Measurements from ENCODE around the gene SLC6A3.
A peak's percentile ranks its signal among the peaks of the same experiment; 100 is the strongest.
"Not testable (repeated sequence)": the region's sequence is repeated elsewhere in the genome, so short reads cannot be mapped to it uniquely, and the experiment has no call there.

SLC6A3 gene

GRCh38 chr5:1385395-1386273 lies 59.6 kb downstream of the SLC6A3 start:
- DNase-seq, result peak; percentile 86

GRCh38 chr5:1384521-1384920 lies 60.7 kb downstream of the SLC6A3 start:
- no peak for DNase-seq

- DNase-seq, result no peak
These were observed 61.3 kb downstream of the SLC6A3 start for GRCh38 chr5:1383886-1384401.

- DNase-seq, result no peak
These were observed 61.9 kb downstream of the SLC6A3 start for GRCh38 chr5:1383344-1383743.

GRCh38 chr5:1382248-1382700 lies 63.0 kb downstream of the SLC6A3 start:
- DNase-seq, result no peak

GRCh38 chr5:1381370-1382247 lies 63.6 kb downstream of the SLC6A3 start:
- DNase-seq, result no peak

GRCh38 chr5:1380910-1381309 lies 64.3 kb downstream of the SLC6A3 start:
- no peak for DNase-seq

GRCh38 chr5:1380011-1380817 lies 65.0 kb downstream of the SLC6A3 start:
- peak; percentile 55 to 64 for DNase-seq

GRCh38 chr5:1378866-1379659 lies 66.2 kb downstream of the SLC6A3 start:
- DNase-seq, result no peak

- DNase-seq, result no peak
These were observed 67.1 kb downstream of the SLC6A3 start for GRCh38 chr5:1378096-1378495.

- DNase-seq, result no peak
These were observed 68.3 kb downstream of the SLC6A3 start for GRCh38 chr5:1376981-1377380.

GRCh38 chr5:1375871-1376810 lies 69.1 kb downstream of the SLC6A3 start:
- DNase-seq, result no peak

GRCh38 chr5:1374679-1375055 lies 70.6 kb downstream of the SLC6A3 start:
- DNase-seq, result no peak

GRCh38 chr5:1374030-1374678 lies 71.1 kb downstream of the SLC6A3 start:
- peak; percentile 49 for DNase-seq

- DNase-seq, result not testable (repeated sequence)
These were observed 73.3 kb downstream of the SLC6A3 start for GRCh38 chr5:1371972-1372342.

GRCh38 chr5:1371218-1371971 lies 73.8 kb downstream of the SLC6A3 start:
- DNase-seq, result peak in 1 of 2 donors; percentile 66

GRCh38 chr5:1370006-1370405 lies 75.2 kb downstream of the SLC6A3 start:
- DNase-seq, result no peak

GRCh38 chr5:1368756-1369155 lies 76.5 kb downstream of the SLC6A3 start:
- DNase-seq, result no peak

GRCh38 chr5:1368236-1368635 lies 77.0 kb downstream of the SLC6A3 start:
- no peak for DNase-seq

Data from CD4-positive, alpha-beta T cell treated with Interleukin-4 for 1 hour (primary cell).